DOHH2 (cell line): ENCODE data around the gene RAB32.

Experiments used
- H3F3A ChIP-seq: fragments of 200-600 bp; sonication (generic), shearing (Covaris generic); 2 replicates; pipeline ENCODE4 v1.6.0; 2016; ENCODE audit warnings: antibody characterized with exemption, mild to moderate bottlenecking; ENCODE audit not compliant: control insufficient read depth, insufficient read depth
- H3K27ac ChIP-seq: fragments of 200-600 bp; sonication (generic); 2 replicates; pipeline ENCODE4 v1.5.1; 2014; ENCODE audit warnings: low read depth, mild to moderate bottlenecking, low read length, moderate library complexity
- H3K27me3 ChIP-seq: fragments of 200-600 bp; sonication (generic); 2 replicates; pipeline ENCODE4 v1.6.1; 2014; ENCODE audit warnings: mild to moderate bottlenecking, low read length, mixed read lengths; ENCODE audit not compliant: control insufficient read depth
- H3K36me3 ChIP-seq: fragments of 200-600 bp; sonication (generic); 2 replicates; pipeline ENCODE4 v1.6.1; 2014; ENCODE audit warnings: mild to moderate bottlenecking, low read length, moderate library complexity, mixed read lengths; ENCODE audit not compliant: control insufficient read depth
- H3K4me1 ChIP-seq: fragments of 200-600 bp; sonication (generic); 2 replicates; pipeline ENCODE4 v1.6.1; 2014; ENCODE audit warnings: mild to moderate bottlenecking, low read length, mixed read lengths; ENCODE audit not compliant: control insufficient read depth
- H3K4me2 ChIP-seq: fragments of 200-600 bp; sonication (generic); 2 replicates; pipeline ENCODE4 v1.6.0; 2014; ENCODE audit warnings: mild to moderate bottlenecking, low read length, moderate library complexity
- H3K4me3 ChIP-seq: fragments of 200-600 bp; sonication (generic); 2 replicates; pipeline ENCODE4 v1.5.1; 2014; ENCODE audit warnings: mild to moderate bottlenecking, low read length, mixed read lengths
- H3K79me2 ChIP-seq: fragments of 200-600 bp; sonication (generic); 2 replicates; pipeline ENCODE4 v1.6.1; 2014; ENCODE audit warnings: mild to moderate bottlenecking, low read length, mixed read lengths; ENCODE audit not compliant: control insufficient read depth
- H3K9me2 ChIP-seq: fragments of 200-600 bp; sonication (generic); replicated peaks from 2 replicates; pipeline ENCODE4 v1.6.1; 2014; ENCODE audit warnings: mild to moderate bottlenecking, low read length, mixed read lengths; ENCODE audit not compliant: control insufficient read depth
- H3K9me3 ChIP-seq: fragments of 200-600 bp; sonication (generic); 2 replicates; pipeline ENCODE4 v1.6.1; 2014; ENCODE audit warnings: antibody characterized with exemption, low read length, mixed read lengths; ENCODE audit not compliant: control insufficient read depth, insufficient read depth
- H4K20me1 ChIP-seq: fragments of 200-600 bp; sonication (generic); 2 replicates; pipeline ENCODE4 v1.6.0; 2014; ENCODE audit warnings: low read depth, mild to moderate bottlenecking, antibody characterized with exemption, low read length, moderate library complexity; ENCODE audit not compliant: control insufficient read depth, insufficient read depth
- CTCF ChIP-seq: fragments of 200-600 bp; sonication (generic); IDR thresholded peaks from one replicate; pipeline ENCODE4 v1.5.1; 2014; ENCODE audit warnings: antibody characterized with exemption, mild to moderate bottlenecking, low read depth, low read length; ENCODE audit not compliant: poor library complexity, severe bottlenecking
- EZH2phosphoT487 ChIP-seq: fragments of 200-600 bp; sonication (generic); IDR thresholded peaks from 2 replicates; pipeline ENCODE4 v1.6.1; 2017; ENCODE audit warnings: borderline replicate concordance, mild to moderate bottlenecking, antibody characterized with exemption, low read length, moderate library complexity, mixed read lengths

Gene RAB32

GRCh38 chr6:146602526-146602925, 58.9 kb downstream of the RAB32 start:
- TF ChIP-seq EZH2phosphoT487: no peak
- no peak for TF ChIP-seq CTCF
- H3K9me3 ChIP-seq: no peaks in the 10 kb centered on the region
- no peaks in the 10 kb centered on the region for H3K36me3 ChIP-seq
- H3K4me3 ChIP-seq: no peak overlapping the region
- no peaks in the 10 kb centered on the region for H3K4me1 ChIP-seq
- no peaks in the 10 kb centered on the region for H4K20me1 ChIP-seq
- no peak overlapping the region for H3K4me2 ChIP-seq
- H3K27me3 ChIP-seq: no peaks in the 10 kb centered on the region
- no peaks in the 10 kb centered on the region for H3K9me2 ChIP-seq
- H3F3A ChIP-seq: no peaks in the 10 kb centered on the region
- H3K79me2 ChIP-seq: no peaks in the 10 kb centered on the region
- no peak overlapping the region for H3K27ac ChIP-seq
